DMS 273 (cell line): Measurements from ENCODE around the gene SLC35A5.

Source experiments
- DNase-seq: peaks from one replicate; lab custom pipeline; 2025; ENCODE audit not compliant: unreplicated experiment; lab: John Stamatoyannopoulos, UW

The SLC35A5 gene

GRCh38 chr3:112568642-112569041 lies 6.8 kb downstream of the SLC35A5 start:
- DNase-seq, result no peak

DNA sequence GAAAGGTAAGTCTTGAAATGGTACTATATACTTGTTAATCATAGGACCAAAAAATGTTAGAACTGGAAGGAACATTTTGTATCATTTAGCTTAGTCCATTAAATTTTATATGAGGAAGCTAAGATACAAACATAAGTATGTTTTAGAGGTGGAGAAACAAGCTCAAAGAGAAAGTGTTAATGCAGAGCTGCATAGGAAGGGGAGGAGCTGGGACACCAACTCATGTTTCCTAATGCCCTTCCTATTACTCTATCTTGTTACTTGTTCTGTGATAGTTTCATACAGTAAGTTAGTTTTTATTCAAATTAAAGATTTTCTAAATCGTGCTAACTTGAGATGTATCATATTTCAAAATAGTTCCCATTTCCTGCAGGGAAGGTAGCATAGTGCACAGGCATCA lies 7.4 kb downstream of the SLC35A5 start:
- no peak for DNase-seq

- no peak for DNase-seq
Observed at GRCh38 chr3:112572701-112573100, 10.9 kb downstream of the SLC35A5 start.

- DNase-seq, result no peak
Observed at GRCh38 chr3:112579232-112579631, 17.4 kb downstream of the SLC35A5 start.

DNA sequence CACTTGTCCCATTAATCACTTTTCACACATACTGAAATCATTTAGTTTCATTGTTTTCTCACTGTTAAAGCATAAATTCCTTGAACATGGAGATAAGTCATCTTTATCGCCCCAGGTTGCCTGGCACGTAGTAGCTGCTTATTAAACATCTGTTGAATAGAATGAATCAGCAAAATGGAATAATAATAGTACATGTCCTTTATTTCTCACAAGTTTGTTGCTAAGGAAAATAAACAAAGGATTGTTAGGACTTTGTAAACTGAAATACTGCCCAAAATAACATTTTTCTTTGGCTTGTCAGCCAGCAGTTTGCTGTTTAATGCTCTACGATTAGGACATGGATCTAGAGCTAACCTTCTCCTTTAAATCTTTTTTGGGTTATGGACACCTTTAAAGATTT lies 17.9 kb downstream of the SLC35A5 start:
- no peak for DNase-seq

GRCh38 chr3:112582244-112582874 lies 20.5 kb downstream of the SLC35A5 start:
- DNase-seq, result peak; percentile 65

DNA sequence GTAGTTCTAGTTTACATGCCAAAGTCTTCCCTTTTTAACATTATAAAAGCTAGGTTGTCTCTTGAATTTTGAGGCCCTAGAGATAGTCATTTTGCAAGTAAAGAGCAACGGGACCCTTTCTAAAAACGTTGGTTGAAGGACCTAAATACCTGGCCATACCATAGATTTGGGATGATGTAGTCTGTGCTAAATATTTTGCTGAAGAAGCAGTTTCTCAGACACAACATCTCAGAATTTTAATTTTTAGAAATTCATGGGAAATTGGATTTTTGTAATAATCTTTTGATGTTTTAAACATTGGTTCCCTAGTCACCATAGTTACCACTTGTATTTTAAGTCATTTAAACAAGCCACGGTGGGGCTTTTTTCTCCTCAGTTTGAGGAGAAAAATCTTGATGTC lies 21.3 kb downstream of the SLC35A5 start:
- DNase-seq, result no peak

- DNase-seq, result no peak
Observed at GRCh38 chr3:112585782-112586181, 23.9 kb downstream of the SLC35A5 start.

DNA sequence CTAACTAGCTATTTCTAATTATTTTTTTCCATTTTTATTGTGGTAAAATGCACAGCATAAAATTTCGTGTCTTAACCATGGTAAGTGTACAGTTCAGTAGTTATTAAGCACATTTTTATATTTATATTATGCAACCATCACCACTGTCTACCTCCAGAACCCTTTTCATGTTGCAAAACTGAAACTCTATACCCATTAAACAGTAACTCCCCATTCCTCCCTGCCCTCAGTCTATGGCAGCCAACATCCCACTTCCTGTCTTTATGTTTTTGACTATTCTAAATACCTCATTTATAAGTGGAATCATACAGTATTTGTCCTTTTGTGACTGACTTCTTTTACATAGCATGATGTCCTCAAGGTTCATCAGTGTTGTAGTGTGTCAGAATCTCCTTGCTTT lies 25.5 kb downstream of the SLC35A5 start:
- no peak for DNase-seq

- no peak for DNase-seq
Observed at GRCh38 chr3:112593258-112593657, 31.4 kb downstream of the SLC35A5 start.

GRCh38 chr3:112594856-112595255 lies 33.0 kb downstream of the SLC35A5 start:
- no peak for DNase-seq

DNA sequence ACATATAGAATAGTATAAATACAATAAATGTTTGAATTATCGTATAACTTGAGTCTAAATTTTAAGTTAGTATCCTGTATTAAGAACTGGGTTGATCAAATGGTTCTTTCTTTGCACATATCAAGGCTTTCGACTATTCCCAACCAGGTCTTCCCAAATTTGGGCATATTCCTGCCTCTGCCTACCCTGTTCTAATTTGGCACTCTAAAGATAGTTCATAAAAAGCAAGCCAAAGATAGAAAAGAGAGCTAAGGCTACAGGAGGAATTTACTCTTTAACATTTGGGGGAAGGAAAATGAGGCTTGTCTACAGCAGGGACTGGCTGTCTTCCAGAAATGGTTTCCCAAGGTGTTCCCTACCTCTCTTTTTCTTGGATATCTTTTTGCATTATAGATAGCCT lies 36.1 kb downstream of the SLC35A5 start:
- no peak for DNase-seq

GRCh38 chr3:112598731-112599130 lies 36.9 kb downstream of the SLC35A5 start:
- no peak for DNase-seq

DNA sequence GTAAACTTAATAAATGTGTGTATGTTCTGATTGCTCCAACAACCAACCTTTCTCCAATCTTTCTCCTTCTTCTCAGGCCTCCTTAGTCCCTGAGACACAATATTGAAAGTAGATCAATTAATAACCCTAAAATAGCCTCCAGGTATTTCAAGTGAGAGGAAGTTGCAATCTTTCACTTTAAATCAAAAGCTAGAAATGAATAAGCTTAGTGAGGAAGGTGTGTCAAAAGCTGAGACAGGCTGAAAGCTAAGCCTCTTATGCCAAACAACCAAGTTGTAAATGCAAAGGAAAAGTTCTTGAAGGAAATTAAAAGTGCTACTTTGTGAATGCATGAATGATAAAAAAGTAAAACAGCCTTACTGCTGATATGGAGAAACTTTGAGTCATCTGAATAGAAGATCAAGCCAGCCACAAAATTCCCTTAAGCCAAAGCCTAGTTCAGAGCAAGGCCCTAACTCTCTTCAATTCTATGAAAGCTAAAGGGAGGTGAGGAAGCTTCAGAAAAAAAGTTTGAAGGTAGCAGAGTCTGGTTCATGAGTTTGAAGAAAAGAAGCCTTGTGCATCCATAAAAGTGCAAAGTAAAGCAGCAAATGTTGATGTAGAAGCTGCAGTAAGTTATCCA lies 40.5 kb downstream of the SLC35A5 start:
- DNase-seq, result no peak

- DNase-seq, result no peak
Observed at GRCh38 chr3:112604536-112604935, 42.7 kb downstream of the SLC35A5 start.

GRCh38 chr3:112605285-112605684 lies 43.4 kb downstream of the SLC35A5 start:
- peak; percentile 43 for DNase-seq

GRCh38 chr3:112606098-112606497 lies 44.3 kb downstream of the SLC35A5 start:
- DNase-seq, result no peak

DNA sequence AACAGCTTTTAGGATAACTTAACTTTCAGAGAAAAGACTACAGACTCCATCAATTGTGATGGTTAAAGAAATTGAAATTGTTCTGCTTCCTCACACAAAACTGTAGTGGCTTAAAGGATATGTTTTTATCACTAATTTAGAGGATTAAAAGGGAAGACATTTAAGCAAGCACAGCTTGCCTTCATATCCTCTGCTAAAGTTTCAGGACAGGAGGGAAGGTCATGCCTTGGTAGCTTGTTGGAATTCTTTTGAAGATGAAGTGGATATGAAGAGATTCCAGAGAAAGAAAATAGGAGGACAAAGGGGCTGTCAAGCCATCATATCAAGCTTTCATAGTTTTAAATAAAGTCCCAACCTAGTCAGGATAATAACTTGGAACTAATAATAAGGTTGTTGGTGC lies 46.0 kb downstream of the SLC35A5 start:
- no peak for DNase-seq

GRCh38 chr3:112610121-112610520 lies 48.3 kb downstream of the SLC35A5 start:
- DNase-seq, result no peak

GRCh38 chr3:112611752-112612515 lies 50.1 kb downstream of the SLC35A5 start:
- DNase-seq, result no peak

- DNase-seq, result no peak
Observed at GRCh38 chr3:112615989-112616731, 54.3 kb downstream of the SLC35A5 start.

DNA sequence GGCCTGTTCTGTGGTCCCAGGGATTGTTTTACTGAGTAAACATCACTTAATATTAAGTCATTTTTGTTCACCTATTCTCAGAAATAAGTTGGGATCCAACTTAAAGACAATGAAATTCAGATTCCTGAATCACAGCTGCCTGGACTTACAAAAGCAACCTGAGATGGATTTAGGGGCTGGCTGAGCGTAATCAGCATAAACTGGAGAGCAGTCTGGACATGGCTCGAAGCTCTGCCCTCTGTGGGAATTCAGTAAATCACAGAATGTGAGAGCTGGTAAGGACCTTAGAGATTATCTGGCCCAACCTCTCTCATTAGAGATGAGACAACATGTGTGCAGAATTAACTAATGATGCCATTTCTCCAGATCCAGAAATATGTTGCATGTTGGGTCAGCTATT lies 55.4 kb downstream of the SLC35A5 start:
- no peak for DNase-seq
